H1 (cell line): ENCODE measurements around the gene ARHGEF19. TPM values are rescaled to one million over a fixed set of nuclear protein-coding genes. Genes with fewer than 3 reads are reported as not detected.

Experiments used
- CHD1 ChIP-seq: IDR thresholded peaks from 2 replicates; pipeline ENCODE4 v1.6.1; 2012; ENCODE audit warnings: low read depth, low read length, improper control_type of control experiment
- MAFK ChIP-seq: IDR thresholded peaks from 2 replicates; pipeline ENCODE4 v1.6.1; 2012; ENCODE audit warnings: low read depth, mild to moderate bottlenecking, improper control_type of control experiment, low read length
- RFX5 ChIP-seq: IDR thresholded peaks from 2 replicates; pipeline ENCODE4 v1.6.1; 2011; ENCODE audit warnings: low read depth, low read length, improper control_type of control experiment, borderline replicate concordance
- RNF2 ChIP-seq: fragments of 200-900, 300-1000 bp; sonication (generic); IDR thresholded peaks from 2 replicates; pipeline ENCODE4 v1.7.1; 2016; ENCODE audit warnings: borderline replicate concordance, low read depth, mild to moderate bottlenecking, antibody characterized with exemption, low read length; ENCODE audit not compliant: poor library complexity, severe bottlenecking; ENCODE audit errors: missing control alignments
- SAP30 ChIP-seq: fragments of 300-600 bp; sonication (generic); IDR thresholded peaks from 2 replicates; pipeline ENCODE4 v1.7.1; 2012; ENCODE audit warnings: low read length, moderate library complexity, mild to moderate bottlenecking, inconsistent platforms; ENCODE audit not compliant: insufficient read depth, insufficient replicate concordance
- SP4 ChIP-seq: IDR thresholded peaks from 2 replicates; pipeline ENCODE4 v1.6.1; 2012; ENCODE audit warnings: low read length, inconsistent platforms
- TCF12 ChIP-seq: IDR thresholded peaks from 2 replicates; pipeline ENCODE4 v1.6.1; 2011; ENCODE audit warnings: low read depth, mild to moderate bottlenecking, low read length
- polyA plus RNA-seq, 7 experiments: library from polyadenylated mRNA; depleted of rRNA in 3 of 7; stranded (reverse) in 5 of 7; unstranded in 2 of 7; fragments of >200 nt in 5 of 7; fragments of 200-250 nt in 2 of 7; gene quantifications; 1 replicate in 5 of 7; 2 replicates in 1 of 7; 4 replicates in 1 of 7; pipeline versions ENCODE4 v1.2.1 to v1.2.3, GENCODE V29; 2011 to 2013; ENCODE audit warnings: missing spikeins in 2 of 7, mixed read lengths in 2 of 7
- total RNA-seq: library from RNA; stranded (reverse); fragmentation: NEBNext Ultra II Directional; extraction: Animal tissue kit (Norgen Biotek cat#: 25700); gene quantifications from 2 replicates; pipeline ENCODE4 v1.2.1, GENCODE V29; 2021
- TF ChIP-seq, protein P1 (sequence below): IDR thresholded peaks from 2 replicates; pipeline ENCODE4 v1.6.1; 2011; ENCODE audit warnings: low read length, improper control_type of control experiment

The ARHGEF19 gene
- total and polyA plus RNA-seq, 2 of the 8 experiments (the other 6 are each of a cell fraction or from before 2014, with no cell fraction given), result 47.5 to 56.4 TPM

DNA sequence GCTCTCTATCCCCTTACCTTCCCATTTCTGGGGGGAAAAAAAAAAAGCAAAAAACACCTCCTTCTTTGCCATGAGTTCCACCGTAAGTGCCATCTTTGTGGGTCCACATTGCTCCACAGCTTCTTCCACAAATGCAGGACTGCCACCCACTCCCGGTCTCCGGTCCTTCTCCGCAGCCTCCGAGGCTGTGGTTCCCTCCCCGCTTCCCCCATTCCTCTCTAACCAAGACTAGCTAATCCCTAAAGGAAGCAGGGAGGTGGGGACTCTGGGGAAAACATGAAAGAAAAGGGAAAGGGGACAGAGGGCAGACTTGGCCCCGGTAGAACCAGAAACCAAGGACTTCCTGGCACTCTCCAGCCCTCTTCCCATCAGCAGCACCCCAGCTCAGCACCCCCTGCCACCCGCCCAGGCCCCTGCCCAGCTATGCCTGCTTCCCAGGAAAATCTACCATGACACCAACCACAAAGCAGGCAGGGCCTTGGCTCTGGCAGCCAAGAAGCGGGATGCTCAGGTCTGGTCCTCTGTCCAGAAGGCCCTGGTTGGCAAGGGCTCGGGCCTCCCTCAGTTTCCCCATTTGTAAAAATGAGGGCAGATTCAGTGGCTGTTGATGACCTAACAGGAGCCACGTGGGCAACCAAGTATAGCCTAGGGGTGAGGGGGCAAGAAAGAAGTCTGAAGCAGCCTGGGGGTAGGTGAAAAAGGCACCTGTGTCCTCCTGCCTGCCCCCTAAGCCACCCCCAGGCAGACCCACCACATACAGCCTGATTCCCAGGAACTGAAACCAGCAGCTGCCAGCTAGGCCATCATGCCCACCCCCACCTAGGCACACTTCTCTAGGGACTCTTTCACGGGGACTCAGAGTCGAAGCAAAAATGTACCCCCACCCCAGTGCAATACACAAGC is 59.1 kb downstream of the ARHGEF19 start (continued):
- TF ChIP-seq SAP30 (no peak), CHD1 (no peak), RFX5 (no peak), TCF12 (no peak), SP4 (no peak), RNF2 (no peak), MAFK (no peak)
- TF ChIP-seq, protein P1, sequence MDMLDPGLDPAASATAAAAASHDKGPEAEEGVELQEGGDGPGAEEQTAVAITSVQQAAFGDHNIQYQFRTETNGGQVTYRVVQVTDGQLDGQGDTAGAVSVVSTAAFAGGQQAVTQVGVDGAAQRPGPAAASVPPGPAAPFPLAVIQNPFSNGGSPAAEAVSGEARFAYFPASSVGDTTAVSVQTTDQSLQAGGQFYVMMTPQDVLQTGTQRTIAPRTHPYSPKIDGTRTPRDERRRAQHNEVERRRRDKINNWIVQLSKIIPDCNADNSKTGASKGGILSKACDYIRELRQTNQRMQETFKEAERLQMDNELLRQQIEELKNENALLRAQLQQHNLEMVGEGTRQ, result no peak
